Osteoblast (primary cell): ENCODE data around the gene SYT10. TPM values are rescaled to one million over a fixed set of nuclear protein-coding genes. Genes with fewer than 3 reads are reported as not detected.

Experiments used
- DNase-seq: peaks from one replicate; pipeline ENCODE4 v3.0.0; 2011; ENCODE audit warnings: low spot score, mixed read lengths; ENCODE audit not compliant: insufficient read length; ENCODE audit errors: missing footprints
- H2AFZ ChIP-seq: 2 replicates; pipeline ENCODE4 v1.6.0; 2011; ENCODE audit warnings: mild to moderate bottlenecking, low read length
- H3K27ac ChIP-seq: 2 replicates; pipeline ENCODE4 v1.5.1; 2011; ENCODE audit warnings: mild to moderate bottlenecking, low read depth, low read length, moderate library complexity
- H3K27me3 ChIP-seq: 2 replicates; pipeline ENCODE4 v1.6.0; 2012; ENCODE audit warnings: mild to moderate bottlenecking, control low read depth, inconsistent platforms, low read length, moderate library complexity; ENCODE audit not compliant: insufficient read depth
- H3K36me3 ChIP-seq: 2 replicates; pipeline ENCODE4 v1.5.1; 2011; ENCODE audit warnings: mild to moderate bottlenecking, low read length, control low read depth, moderate library complexity; ENCODE audit not compliant: insufficient read depth
- H3K4me1 ChIP-seq: 2 replicates; pipeline ENCODE4 v1.5.1; 2011; ENCODE audit warnings: mild to moderate bottlenecking, low read length, control low read depth, moderate library complexity; ENCODE audit not compliant: insufficient read depth
- H3K4me2 ChIP-seq: 2 replicates; pipeline ENCODE4 v1.6.0; 2011; ENCODE audit warnings: mild to moderate bottlenecking, low read length; ENCODE audit not compliant: insufficient read depth
- H3K4me3 ChIP-seq: fragments of 200-600 bp; sonication (generic); 3 replicates; pipeline ENCODE4 v1.5.1; 2012; ENCODE audit warnings: mild to moderate bottlenecking, low read length, inconsistent platforms; ENCODE audit not compliant: insufficient read depth
- H3K79me2 ChIP-seq: 2 replicates; pipeline ENCODE4 v1.6.0; 2012; ENCODE audit warnings: mild to moderate bottlenecking, low read length, control low read depth, inconsistent platforms; ENCODE audit not compliant: insufficient read depth
- H3K9me3 ChIP-seq: 2 replicates; pipeline ENCODE4 v1.5.1; 2011; ENCODE audit warnings: low read depth, low read length, control low read depth
- H4K20me1 ChIP-seq: 2 replicates; pipeline ENCODE4 v1.6.0; 2012; ENCODE audit warnings: mild to moderate bottlenecking, low read length, control low read depth; ENCODE audit not compliant: insufficient read depth
- CTCF ChIP-seq: IDR thresholded peaks from 2 replicates; pipeline ENCODE4 v1.5.1; 2011; ENCODE audit warnings: mild to moderate bottlenecking, low read depth, low read length, moderate library complexity; ENCODE audit errors: extremely low read depth
- total RNA-seq: library from RNA; depleted of rRNA; stranded (reverse); fragments of >200 nt; gene quantifications from 2 replicates; pipeline ENCODE4 v1.2.3, GENCODE V29; 2012

SYT10 gene
- total RNA-seq, 1 donor = not detected

- DNase-seq = no peak
- no peaks in the 10 kb centered on the region for H3K9me3 ChIP-seq
- no peaks in the 10 kb centered on the region for H3K79me2 ChIP-seq
- no peak overlapping the region for H3K4me3 ChIP-seq
- H3K27ac ChIP-seq = no peak overlapping the region
- H4K20me1 ChIP-seq = no peaks in the 10 kb centered on the region
- no peak for TF ChIP-seq CTCF
- H2AFZ ChIP-seq = no peak overlapping the region
- no peak overlapping the region for H3K4me2 ChIP-seq
- H3K36me3 ChIP-seq = no peaks in the 10 kb centered on the region
- no peaks in the 10 kb centered on the region for H3K27me3 ChIP-seq
- no peaks in the 10 kb centered on the region for H3K4me1 ChIP-seq
These were observed 108.7 kb downstream of the SYT10 start for GRCh38 chr12:33330940-33331339.
